MM.1S (cell line): ENCODE results near the gene AP1B1.

Source experiments
- DNase-seq: peaks from one replicate; pipeline ENCODE4 v3.0.0-alpha.2; 2015
- H2AFZ ChIP-seq: fragments of 300-600 bp; sonication (generic); 2 replicates; pipeline ENCODE4 v1.6.0; 2016; ENCODE audit warnings: antibody characterized with exemption, low read length
- H3F3A ChIP-seq: fragments of 300-600 bp; sonication (generic); 2 replicates; pipeline ENCODE4 v1.6.1; 2016; ENCODE audit warnings: mild to moderate bottlenecking, antibody characterized with exemption, low read length, moderate library complexity, mixed read lengths; ENCODE audit not compliant: insufficient read depth
- H3K27ac ChIP-seq: fragments of 300-600 bp; sonication (generic); 2 replicates; pipeline ENCODE4 v1.5.1; 2016; ENCODE audit warnings: mild to moderate bottlenecking, low read length
- H3K27me3 ChIP-seq: fragments of 300-600 bp; sonication (generic); replicated peaks from 2 replicates; pipeline ENCODE4 v1.6.0; 2016; ENCODE audit warnings: low read length; ENCODE audit not compliant: insufficient read depth
- H3K36me3 ChIP-seq: fragments of 300-600 bp; sonication (generic); replicated peaks from 2 replicates; pipeline ENCODE4 v1.6.1; 2016; ENCODE audit warnings: mild to moderate bottlenecking, low read length, mixed read lengths; ENCODE audit not compliant: insufficient read depth
- H3K4me1 ChIP-seq: fragments of 300-600 bp; sonication (generic); 2 replicates; pipeline ENCODE4 v1.6.1; 2016; ENCODE audit warnings: low read length, mixed read lengths
- H3K4me2 ChIP-seq: fragments of 300-600 bp; sonication (generic); 2 replicates; pipeline ENCODE4 v1.6.0; 2016; ENCODE audit warnings: low read depth, low read length
- H3K4me3 ChIP-seq: fragments of 300-600 bp; sonication (generic); 2 replicates; pipeline ENCODE4 v1.5.1; 2016; ENCODE audit warnings: low read length, mixed read lengths
- H3K79me2 ChIP-seq: fragments of 300-600 bp; sonication (generic); 2 replicates; pipeline ENCODE4 v1.6.1; 2016; ENCODE audit warnings: mixed run types, low read length, mixed read lengths
- H3K9ac ChIP-seq: fragments of 300-600 bp; sonication (generic); 2 replicates; pipeline ENCODE4 v1.6.1; 2016; ENCODE audit warnings: low read length, mixed read lengths
- H3K9me2 ChIP-seq: fragments of 300-600 bp; sonication (generic); replicated peaks from 2 replicates; pipeline ENCODE4 v1.6.1; 2016; ENCODE audit warnings: mild to moderate bottlenecking, low read length, mixed read lengths; ENCODE audit not compliant: insufficient read depth
- H3K9me3 ChIP-seq: fragments of 300-600 bp; sonication (generic); replicated peaks from 2 replicates; pipeline ENCODE4 v1.6.1; 2016; ENCODE audit warnings: mild to moderate bottlenecking, low read length, mixed read lengths; ENCODE audit not compliant: insufficient read depth
- H4K20me1 ChIP-seq: fragments of 300-600 bp; sonication (generic); 2 replicates; pipeline ENCODE4 v1.6.1; 2016; ENCODE audit warnings: mild to moderate bottlenecking, low read length, moderate library complexity, mixed read lengths; ENCODE audit not compliant: insufficient read depth
- CTCF ChIP-seq: fragments of 300-600 bp; sonication (generic); IDR thresholded peaks from 2 replicates; pipeline ENCODE4 v1.5.1; 2016; ENCODE audit warnings: antibody characterized with exemption, low read length, mixed read lengths
- EZH2 ChIP-seq: fragments of 300-600 bp; sonication (generic); optimal IDR thresholded peaks from 2 replicates; pipeline ENCODE3; 2017; ENCODE audit warnings: low read depth, mild to moderate bottlenecking, antibody characterized with exemption, low read length, mixed read lengths
- EZH2phosphoT487 ChIP-seq: fragments of 300-600 bp; sonication (generic); IDR thresholded peaks from 2 replicates; pipeline ENCODE4 v1.6.1; 2018; ENCODE audit warnings: antibody characterized with exemption, low read length

Gene AP1B1

GRCh38 chr22:29288837-29289236, 99.5 kb downstream of the AP1B1 start:
- DNase-seq: no peak
- Histone ChIP-seq H3F3A (no peaks in the 10 kb centered on the region; the same call in 1 of the 2 replicates), H3K4me2 (no peak overlapping the region), H3K4me1 (peaks cover 2% of the 10 kb centered on the region; the same call in 1 of the 2 replicates), H3K4me3 (no peak overlapping the region), H3K9me3 (no peaks in the 10 kb centered on the region), H3K36me3 (peaks cover 54% of the 10 kb centered on the region), H3K9me2 (no peaks in the 10 kb centered on the region), H3K79me2 (peaks cover 91% of the 10 kb centered on the region), H3K27me3 (no peaks in the 10 kb centered on the region), H3K27ac (no peak overlapping the region), H4K20me1 (peaks cover 55% of the 10 kb centered on the region), H3K9ac (no peak overlapping the region), H2AFZ (no peak overlapping the region)
- TF ChIP-seq EZH2: no peak

- DNase-seq: no peak
- peaks cover 93% of the 10 kb centered on the region for H3K79me2 ChIP-seq
- H4K20me1 ChIP-seq: peaks cover 43% of the 10 kb centered on the region
- no peak overlapping the region for H3K9ac ChIP-seq
- H3F3A ChIP-seq: no peaks in the 10 kb centered on the region; the same call in 1 of the 2 replicates
- TF ChIP-seq EZH2: no peak
- TF ChIP-seq EZH2phosphoT487: no peak
- no peak for TF ChIP-seq CTCF
- no peak overlapping the region for H2AFZ ChIP-seq
- peaks cover 38% of the 10 kb centered on the region for H3K36me3 ChIP-seq
- H3K9me2 ChIP-seq: no peaks in the 10 kb centered on the region
- no peak overlapping the region for H3K4me3 ChIP-seq
- H3K4me2 ChIP-seq: no peak overlapping the region
- no peaks in the 10 kb centered on the region for H3K9me3 ChIP-seq
- H3K27ac ChIP-seq: no peak overlapping the region
- H3K4me1 ChIP-seq: peaks cover 2% of the 10 kb centered on the region; the same call in 1 of the 2 replicates
- H3K27me3 ChIP-seq: no peaks in the 10 kb centered on the region
Measured at GRCh38 chr22:29284196-29284595, 104.2 kb downstream of the AP1B1 start.

- Histone ChIP-seq H3K27ac (no peak overlapping the region), H3K9me2 (no peaks in the 10 kb centered on the region), H2AFZ (no peak overlapping the region), H4K20me1 (peaks cover 67% of the 10 kb centered on the region), H3K79me2 (peaks cover 95% of the 10 kb centered on the region), H3K9ac (no peak overlapping the region), H3K36me3 (peaks cover 67% of the 10 kb centered on the region), H3K4me3 (no peak overlapping the region), H3K27me3 (no peaks in the 10 kb centered on the region), H3K4me2 (no peak overlapping the region), H3K4me1 (no peaks in the 10 kb centered on the region), H3F3A (no peaks in the 10 kb centered on the region; the same call in 1 of the 2 replicates), H3K9me3 (no peaks in the 10 kb centered on the region)
- TF ChIP-seq CTCF (no peak), EZH2 (no peak), EZH2phosphoT487 (no peak)
- no peak for DNase-seq
Measured at GRCh38 chr22:29277927-29278326, 110.4 kb downstream of the AP1B1 start.
